Thyroid gland (tissue), 4 donors: ENCODE data around the gene AQP9.

Experiments
- POLR2A ChIP-seq, 2 donors: fragments of 450-650 bp; IDR thresholded peaks; one replicate each; pipeline ENCODE4 v1.6.1; 2017; ENCODE audit warnings: antibody characterized with exemption in 2 of 2, mild to moderate bottlenecking in 2 of 2, moderate library complexity in 1 of 2
- TF ChIP-seq, protein P1 (sequence below), 6 experiments: fragments of 200-600 bp in 3 of 6; fragments of 450-650 bp in 3 of 6; sonication (generic) in 3 of 6; IDR thresholded peaks; one replicate each; pipeline ENCODE4 v1.5.1; 2016 to 2019; ENCODE audit warnings: antibody characterized with exemption in 6 of 6, mild to moderate bottlenecking in 2 of 6, inconsistent platforms in 1 of 6, moderate library complexity in 1 of 6

DNA sequence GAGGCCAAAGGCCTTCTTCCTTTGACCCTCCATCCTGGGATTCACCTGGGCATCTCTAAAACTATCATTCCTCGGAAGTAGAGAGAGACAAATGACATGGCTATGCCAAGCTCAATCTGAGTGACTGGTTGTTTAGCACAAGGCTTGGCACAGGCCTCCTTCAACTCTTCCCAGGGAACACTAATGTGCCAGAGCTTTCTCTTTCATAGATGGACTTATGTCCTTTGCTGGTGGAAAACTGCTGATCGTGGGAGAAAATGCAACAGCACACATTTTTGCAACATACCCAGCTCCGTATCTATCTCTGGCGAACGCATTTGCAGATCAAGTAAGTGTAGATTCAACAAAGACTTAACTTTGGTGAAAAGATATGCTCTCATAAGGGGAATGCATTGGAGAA is 36.5 kb downstream of the AQP9 start:
- TF ChIP-seq, protein P1, sequence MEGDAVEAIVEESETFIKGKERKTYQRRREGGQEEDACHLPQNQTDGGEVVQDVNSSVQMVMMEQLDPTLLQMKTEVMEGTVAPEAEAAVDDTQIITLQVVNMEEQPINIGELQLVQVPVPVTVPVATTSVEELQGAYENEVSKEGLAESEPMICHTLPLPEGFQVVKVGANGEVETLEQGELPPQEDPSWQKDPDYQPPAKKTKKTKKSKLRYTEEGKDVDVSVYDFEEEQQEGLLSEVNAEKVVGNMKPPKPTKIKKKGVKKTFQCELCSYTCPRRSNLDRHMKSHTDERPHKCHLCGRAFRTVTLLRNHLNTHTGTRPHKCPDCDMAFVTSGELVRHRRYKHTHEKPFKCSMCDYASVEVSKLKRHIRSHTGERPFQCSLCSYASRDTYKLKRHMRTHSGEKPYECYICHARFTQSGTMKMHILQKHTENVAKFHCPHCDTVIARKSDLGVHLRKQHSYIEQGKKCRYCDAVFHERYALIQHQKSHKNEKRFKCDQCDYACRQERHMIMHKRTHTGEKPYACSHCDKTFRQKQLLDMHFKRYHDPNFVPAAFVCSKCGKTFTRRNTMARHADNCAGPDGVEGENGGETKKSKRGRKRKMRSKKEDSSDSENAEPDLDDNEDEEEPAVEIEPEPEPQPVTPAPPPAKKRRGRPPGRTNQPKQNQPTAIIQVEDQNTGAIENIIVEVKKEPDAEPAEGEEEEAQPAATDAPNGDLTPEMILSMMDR (IDR thresholded peaks at IDR 0.05) = no peak
- no peak for TF ChIP-seq POLR2A (IDR thresholded peaks at IDR 0.05)
